Caco-2 (cell line): ENCODE data around the gene LARP1B. TPM values are rescaled to one million over a fixed set of nuclear protein-coding genes. Genes with fewer than 3 reads are reported as not detected.
"Not testable (repeated sequence)": the region's sequence is repeated elsewhere in the genome, so short reads cannot be mapped to it uniquely, and the experiment has no call there.

Source experiments
- BruUV-seq: library from RNA; stranded (reverse); fragments of 400-500 nt; replicated peaks from 2 replicates; lab custom pipeline; 2021; lab: Mats Ljungman, UMichigan
- CTCF ChIA-PET: fragments of 300-600 bp; sonication (Branson Sonifier 250); formaldehyde crosslinking; loops from one replicate; lab custom pipeline; 2022; ENCODE audit warnings: antibody characterized with exemption; lab: Charles Lee
- POLR2A ChIA-PET: fragments of 300-600 bp; sonication (Branson Sonifier 250); formaldehyde crosslinking; loops from one replicate; lab custom pipeline; 2022; ENCODE audit warnings: antibody characterized with exemption; lab: Charles Lee
- DNase-seq, 2 experiments: peaks; one replicate each; pipeline versions ENCODE4 v3.0.0 to v3.0.0-alpha.2; 2020 to 2022
- H3K27me3 ChIP-seq: replicated peaks from 2 replicates; pipeline ENCODE4 v1.6.0; 2011; ENCODE audit warnings: low read length; ENCODE audit not compliant: control insufficient read depth, insufficient read depth
- H3K36me3 ChIP-seq: 2 replicates; pipeline ENCODE4 v1.5.1; 2011; ENCODE audit warnings: low read length; ENCODE audit not compliant: control insufficient read depth, insufficient read depth
- H3K4me1 ChIP-seq: fragments of 250-450 bp; sonication (Bioruptor Pico); 2 replicates; pipeline ENCODE4 v1.5.1; 2020; ENCODE audit warnings: mild to moderate bottlenecking
- H3K4me3 ChIP-seq: 2 replicates; pipeline ENCODE4 v1.5.1; 2011; ENCODE audit warnings: low read depth, mild to moderate bottlenecking, control low read depth, low read length
- H3K9me3 ChIP-seq: fragments of 250-450 bp; sonication (Bioruptor Pico); 2 replicates; pipeline ENCODE4 v1.5.1; 2020; ENCODE audit warnings: mild to moderate bottlenecking, moderate library complexity
- H3K27ac Mint-ChIP-seq: one replicate; pipeline ENCODE4 v1.8.0; 2022; ENCODE audit warnings: mixed read lengths; ENCODE audit not compliant: unreplicated experiment
- H3K27me3 Mint-ChIP-seq: one replicate; pipeline ENCODE4 v1.8.0; 2022; ENCODE audit warnings: mixed read lengths; ENCODE audit not compliant: insufficient read depth, unreplicated experiment
- H3K36me3 Mint-ChIP-seq: one replicate; pipeline ENCODE4 v1.8.0; 2022; ENCODE audit warnings: mild to moderate bottlenecking, mixed read lengths; ENCODE audit not compliant: insufficient read depth, unreplicated experiment
- H3K4me1 Mint-ChIP-seq: one replicate; pipeline ENCODE4 v1.8.0; 2022; ENCODE audit warnings: low read depth, mixed read lengths; ENCODE audit not compliant: unreplicated experiment
- H3K4me3 Mint-ChIP-seq: one replicate; pipeline ENCODE4 v1.8.0; 2022; ENCODE audit warnings: mild to moderate bottlenecking, moderate library complexity, mixed read lengths; ENCODE audit not compliant: unreplicated experiment
- H3K9me3 Mint-ChIP-seq: one replicate; pipeline ENCODE4 v1.8.0; 2022; ENCODE audit warnings: mixed read lengths; ENCODE audit not compliant: unreplicated experiment
- CTCF ChIP-seq, 2 experiments: fragments of 200-600 bp in 1 of 2; IDR thresholded peaks; 1 replicate in 1 of 2; 2 replicates in 1 of 2; pipeline versions ENCODE4 v1.5.1 to v1.8.0; 2011 to 2022; ENCODE audit warnings: antibody characterized with exemption in 1 of 2, control low read depth in 1 of 2, inconsistent platforms in 1 of 2, low read depth in 1 of 2, low read length in 1 of 2, mild to moderate bottlenecking in 1 of 2, moderate library complexity in 1 of 2; ENCODE audit not compliant: insufficient read depth in 1 of 2, severe bottlenecking in 1 of 2, unreplicated experiment in 1 of 2
- intact Hi-C: fragments of 100-400 bp; cut with micrococcal nuclease; formaldehyde crosslinking; loops from one replicate; pipeline ENCODE4 v1.10.0; 2022; ENCODE audit not compliant: unreplicated experiment
- total RNA-seq: library from RNA; stranded (reverse); gene quantifications from 2 replicates; pipeline ENCODE4 v1.2.3, GENCODE V29; 2022

The LARP1B gene
- total RNA-seq, 1 experiment from 2014 or later: 23.6 TPM

- no peaks in the 10 kb centered on the region; the same call in 1 of the 2 replicates for H3K4me1 ChIP-seq
- Mint-ChIP-seq H3K4me1 (no peaks in the 10 kb centered on the region), H3K4me3 (no peak overlapping the region), H3K27ac (no peak overlapping the region), H3K9me3 (peaks cover 52% of the 10 kb centered on the region), H3K27me3 (no peaks in the 10 kb centered on the region), H3K36me3 (no peaks in the 10 kb centered on the region)
- H3K27me3 ChIP-seq: no peaks in the 10 kb centered on the region
- BruUV-seq: no TSS peak
- ChIA-PET CTCF (no interaction called here), POLR2A (no interaction called here)
- intact Hi-C loops: no loop called here
- H3K4me3 ChIP-seq: no peak overlapping the region
- H3K9me3 ChIP-seq: no peaks in the 10 kb centered on the region
- no peak for DNase-seq
- no peaks in the 10 kb centered on the region for H3K36me3 ChIP-seq
- TF ChIP-seq CTCF (IDR thresholded peaks at IDR 0.05; ENCODE audit: insufficient read depth in 1 of 2, low read depth in 1 of 2, low read length in 1 of 2, severe bottlenecking in 1 of 2, unreplicated experiment in 1 of 2): no peak
Measured at GRCh38 chr4:128242601-128243000, 181.5 kb downstream of the LARP1B start.

GRCh38 chr4:128244379-128244778, 183.3 kb downstream of the LARP1B start:
- H3K27me3 ChIP-seq: no peaks in the 10 kb centered on the region
- Mint-ChIP-seq H3K9me3 (peaks cover 52% of the 10 kb centered on the region), H3K4me3 (no peak overlapping the region), H3K27me3 (no peaks in the 10 kb centered on the region), H3K36me3 (no peaks in the 10 kb centered on the region), H3K27ac (no peak overlapping the region), H3K4me1 (no peaks in the 10 kb centered on the region)
- H3K4me1 ChIP-seq: no peaks in the 10 kb centered on the region; the same call in 1 of the 2 replicates
- peaks cover 10% of the 10 kb centered on the region for H3K9me3 ChIP-seq
- ChIA-PET CTCF (no interaction called here), POLR2A (no interaction called here)
- no peak for DNase-seq
- H3K36me3 ChIP-seq: no peaks in the 10 kb centered on the region
- intact Hi-C loops: no loop called here
- no peak for TF ChIP-seq CTCF (IDR thresholded peaks at IDR 0.05; ENCODE audit: insufficient read depth in 1 of 2, low read depth in 1 of 2, low read length in 1 of 2, severe bottlenecking in 1 of 2, unreplicated experiment in 1 of 2)
- no TSS peak for BruUV-seq
- H3K4me3 ChIP-seq: no peak overlapping the region

- DNase-seq, H3K36me3 Mint-ChIP-seq, H3K27me3 Mint-ChIP-seq, H3K4me1 Mint-ChIP-seq, H3K4me1 ChIP-seq, CTCF ChIA-PET, H3K36me3 ChIP-seq, POLR2A ChIA-PET, H3K27me3 ChIP-seq, H3K27ac Mint-ChIP-seq, H3K4me3 Mint-ChIP-seq, BruUV-seq, intact Hi-C loops, H3K4me3 ChIP-seq: not testable (repeated sequence)
- H3K9me3 Mint-ChIP-seq: peaks cover 49% of the 10 kb centered on the region
- peaks cover 18% of the 10 kb centered on the region for H3K9me3 ChIP-seq
Measured at GRCh38 chr4:128245391-128245790, 184.3 kb downstream of the LARP1B start.

DNA sequence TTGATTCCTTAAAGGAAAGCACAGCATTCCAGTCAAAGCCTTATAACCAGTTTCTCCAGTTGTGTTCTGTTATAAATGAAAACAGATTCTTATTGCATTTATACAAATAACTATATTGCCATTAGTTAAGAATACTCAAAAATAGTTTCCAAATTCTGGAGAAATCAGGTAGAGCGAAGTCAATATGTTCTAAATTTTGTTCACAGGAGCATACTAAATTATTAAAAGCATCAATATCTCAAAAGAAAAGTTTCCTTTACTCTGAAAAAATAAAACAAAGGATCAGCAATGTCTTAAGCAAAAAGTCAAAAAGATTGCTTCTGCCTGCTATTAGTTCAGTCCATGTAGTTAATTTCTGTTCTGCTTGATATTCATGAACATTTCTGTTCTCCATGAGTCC, 186.8 kb downstream of the LARP1B start:
- Histone ChIP-seq H3K4me1 (no peaks in the 10 kb centered on the region), H3K36me3 (no peaks in the 10 kb centered on the region), H3K27me3 (no peaks in the 10 kb centered on the region), H3K9me3 (peaks cover 27% of the 10 kb centered on the region), H3K4me3 (no peak overlapping the region)
- ChIA-PET CTCF (no interaction called here), POLR2A (no interaction called here)
- no peak for DNase-seq
- Mint-ChIP-seq H3K36me3 (no peaks in the 10 kb centered on the region), H3K4me3 (no peak overlapping the region), H3K9me3 (peaks cover 32% of the 10 kb centered on the region), H3K27ac (no peak overlapping the region), H3K27me3 (no peaks in the 10 kb centered on the region), H3K4me1 (no peaks in the 10 kb centered on the region)
- intact Hi-C loops: no loop called here
- no peak for TF ChIP-seq CTCF (IDR thresholded peaks at IDR 0.05; ENCODE audit: insufficient read depth in 1 of 2, low read depth in 1 of 2, low read length in 1 of 2, severe bottlenecking in 1 of 2, unreplicated experiment in 1 of 2)
- BruUV-seq: no TSS peak
